Measurements from ENCODE around the gene GPC6.

DNA sequence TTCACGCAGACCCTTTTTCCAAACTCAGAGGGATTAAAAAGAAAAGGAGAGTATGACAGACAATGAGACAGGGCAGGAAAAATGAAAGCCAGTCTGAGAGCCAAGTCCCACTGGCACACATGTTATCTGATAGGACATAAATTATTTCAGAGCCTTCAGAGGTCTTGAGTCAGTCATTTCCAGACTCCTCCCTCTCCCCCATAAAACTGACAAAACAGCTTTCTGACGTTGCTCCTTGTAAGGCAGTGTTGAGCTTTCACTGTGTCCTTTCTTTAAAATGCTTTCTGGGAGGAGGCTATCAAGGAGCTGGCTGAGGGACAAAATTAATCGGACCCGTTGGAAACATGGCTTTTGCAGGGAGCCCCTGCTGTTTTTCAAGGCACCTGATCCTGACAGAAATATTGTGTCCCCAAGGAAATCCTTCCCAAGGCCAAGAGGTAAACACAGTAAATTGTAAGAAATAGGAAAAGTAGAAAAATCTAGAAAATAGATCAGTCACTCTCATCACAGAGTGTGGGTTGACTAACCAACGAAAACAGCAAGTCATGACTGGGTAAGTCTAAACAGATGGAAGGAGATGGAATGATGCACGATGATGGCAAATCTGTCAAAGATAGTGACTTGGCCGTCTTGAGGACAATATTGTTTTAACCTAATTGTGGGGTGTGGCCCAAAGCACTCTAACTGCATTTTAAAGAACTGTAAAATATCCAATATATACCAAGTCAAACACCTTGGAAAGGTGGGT, 1163.2 kb downstream of the GPC6 start:
- no peak for TF ChIP-seq CTCF (conservative IDR thresholded peaks at IDR 0.05)
- TF ChIP-seq ZFX (IDR thresholded peaks at IDR 0.05): no peak
